Stimulated activated CD8-positive, alpha-beta memory T cell treated with anti-CD3 and anti-CD28 coated beads, Interleukin-4, amount 100 ng/mL, for 1 hour (primary cell): ENCODE measurements around the gene LUC7L3.
"Not testable (repeated sequence)": the region's sequence is repeated elsewhere in the genome, so short reads cannot be mapped to it uniquely, and the experiment has no call there.

Experiments used
- DNase-seq, 2 donors: peaks; one replicate each; pipeline ENCODE4 v3.0.0-alpha.2; 2020; ENCODE audit warnings: low read depth in 2 of 2, low spot score in 1 of 2

LUC7L3 gene

DNA sequence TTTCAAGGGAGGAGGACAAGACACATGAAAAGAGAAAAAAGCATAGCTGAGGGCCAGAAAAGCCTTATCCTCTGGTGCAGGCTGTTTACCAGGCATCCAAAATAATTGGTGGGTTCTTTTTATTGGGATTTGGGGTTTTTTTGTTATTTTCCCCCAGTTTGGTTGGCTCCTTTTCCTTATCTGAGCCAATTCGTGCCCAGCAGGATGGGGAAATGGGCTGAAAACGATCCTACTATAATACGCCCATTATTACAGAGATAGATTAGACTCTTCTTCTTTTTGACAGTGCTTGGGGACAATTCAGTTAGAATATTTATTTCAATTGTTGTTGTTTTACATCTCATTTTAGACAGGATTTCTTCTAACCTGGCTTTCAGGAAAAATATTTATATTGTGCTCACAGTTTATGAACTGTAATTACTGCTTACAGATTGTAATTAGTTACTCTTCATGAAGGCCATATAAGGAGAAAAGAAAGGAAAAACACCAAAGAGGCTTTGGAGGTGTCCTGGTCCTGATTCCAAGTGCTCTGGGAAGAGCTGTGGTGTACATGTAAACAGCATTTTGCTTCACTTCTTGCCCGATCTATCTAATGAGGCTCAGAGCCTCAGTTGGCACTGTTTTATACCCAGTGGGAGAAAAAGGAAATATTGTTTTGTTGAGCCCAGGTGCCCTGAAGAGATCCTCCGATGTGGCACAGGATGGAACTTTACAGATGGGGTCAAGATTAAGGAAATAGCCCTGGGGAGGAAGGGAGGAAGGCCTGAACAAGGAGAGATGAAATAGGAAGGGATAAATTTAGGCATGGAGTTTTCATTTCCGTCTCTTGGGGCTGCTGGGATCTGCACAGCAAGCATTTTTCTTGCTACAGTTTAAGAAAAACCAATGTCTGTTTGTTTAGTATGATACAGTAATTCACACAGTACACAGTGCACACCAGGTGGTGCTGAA lies 11.1 kb upstream of the LUC7L3 start:
- no peak for DNase-seq

DNA sequence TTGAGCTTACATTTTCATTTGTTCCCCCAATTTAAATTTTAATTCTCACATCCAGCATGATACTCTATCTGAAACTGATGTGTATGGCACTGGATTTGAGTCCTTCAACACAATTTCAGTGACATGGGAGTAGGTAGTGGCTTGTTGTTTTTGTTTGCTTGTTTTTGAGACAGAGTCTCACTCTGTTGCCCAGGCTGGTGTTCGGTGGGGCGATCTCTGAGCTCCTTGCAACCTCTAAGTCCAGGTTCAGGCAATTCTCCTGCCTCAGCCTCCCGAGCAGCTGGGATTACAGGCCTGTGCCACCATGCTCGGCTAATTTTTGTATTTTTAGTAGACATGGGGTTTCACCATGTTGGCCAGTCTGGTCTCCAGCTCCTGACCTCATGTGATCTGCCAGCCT lies 10.3 kb upstream of the LUC7L3 start:
- DNase-seq, result not testable (repeated sequence)

DNA sequence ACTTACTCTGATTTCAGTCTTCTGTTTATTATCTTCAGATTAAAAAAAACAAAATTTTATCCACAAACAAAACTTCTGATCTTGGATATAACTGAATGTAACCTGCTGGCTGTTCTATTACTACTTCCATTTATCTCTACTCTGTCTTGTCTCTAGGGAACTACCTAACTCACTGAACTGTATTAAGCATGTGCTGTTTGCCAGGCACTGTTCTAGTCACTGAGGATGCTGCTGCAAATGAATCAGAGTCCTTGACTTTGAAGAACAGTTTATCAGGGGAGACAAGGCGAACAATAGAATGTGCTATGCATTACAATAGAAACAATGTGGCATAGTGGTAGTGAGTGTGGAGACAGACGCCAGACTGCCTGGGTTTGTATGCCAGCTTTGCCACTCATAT lies 9.4 kb upstream of the LUC7L3 start:
- DNase-seq, result no peak

DNA sequence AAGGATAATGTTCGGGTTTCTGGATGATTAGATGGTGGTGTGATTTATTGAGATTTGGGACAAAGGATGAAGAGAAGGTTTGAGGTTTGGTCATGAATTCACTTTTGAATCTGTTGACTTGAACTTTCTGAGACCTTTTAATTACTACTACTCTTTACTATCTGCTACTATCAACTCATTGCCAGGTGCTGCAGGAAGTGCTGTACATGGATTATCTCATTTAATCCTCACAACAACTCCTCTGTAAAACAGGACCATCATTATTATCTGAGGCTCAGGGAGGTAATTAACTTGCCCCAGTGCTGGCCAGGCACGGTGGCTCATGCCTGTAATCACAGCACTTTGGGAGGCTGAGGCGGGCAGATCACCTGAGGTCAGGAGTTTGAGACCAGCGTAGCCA lies 8.8 kb upstream of the LUC7L3 start:
- DNase-seq, result no peak

DNA sequence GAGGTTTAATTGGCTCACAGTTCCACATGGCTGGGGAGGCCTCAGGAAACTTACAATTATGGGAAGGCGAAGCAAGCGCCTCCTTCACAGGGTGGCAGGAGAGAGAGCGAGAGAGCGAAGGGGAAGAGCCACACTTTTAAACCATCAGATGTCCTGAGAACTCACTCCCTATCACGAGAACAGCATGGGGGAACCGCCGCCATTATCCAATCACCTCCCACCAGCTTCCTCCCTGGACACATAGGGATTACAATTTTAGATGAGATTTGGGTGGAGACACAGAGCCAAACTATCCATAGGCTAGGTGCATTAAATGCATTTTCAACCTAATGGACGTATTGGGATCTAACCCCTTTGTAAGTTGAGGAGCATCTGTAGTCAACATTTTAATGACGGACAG lies 6.8 kb upstream of the LUC7L3 start:
- no peak for DNase-seq

DNA sequence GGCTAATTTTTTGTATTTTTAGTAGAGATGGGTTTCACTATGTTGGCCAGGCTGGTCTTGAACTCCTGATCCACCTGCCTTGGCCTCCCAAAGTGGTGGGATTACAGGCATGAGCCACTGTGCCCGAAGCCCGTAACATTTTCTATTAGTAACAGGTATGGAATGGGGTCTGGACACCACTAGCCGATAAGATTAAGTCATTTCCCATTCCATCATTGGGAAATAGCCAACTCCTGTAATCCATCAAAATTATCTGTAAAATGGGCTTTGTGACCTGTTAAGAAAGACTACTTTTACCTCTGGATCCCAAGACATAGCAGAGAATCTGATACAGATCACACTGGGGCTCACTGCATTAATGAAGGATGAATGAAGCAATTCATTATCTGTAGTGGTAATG lies 3.9 kb upstream of the LUC7L3 start:
- DNase-seq, result no peak

DNA sequence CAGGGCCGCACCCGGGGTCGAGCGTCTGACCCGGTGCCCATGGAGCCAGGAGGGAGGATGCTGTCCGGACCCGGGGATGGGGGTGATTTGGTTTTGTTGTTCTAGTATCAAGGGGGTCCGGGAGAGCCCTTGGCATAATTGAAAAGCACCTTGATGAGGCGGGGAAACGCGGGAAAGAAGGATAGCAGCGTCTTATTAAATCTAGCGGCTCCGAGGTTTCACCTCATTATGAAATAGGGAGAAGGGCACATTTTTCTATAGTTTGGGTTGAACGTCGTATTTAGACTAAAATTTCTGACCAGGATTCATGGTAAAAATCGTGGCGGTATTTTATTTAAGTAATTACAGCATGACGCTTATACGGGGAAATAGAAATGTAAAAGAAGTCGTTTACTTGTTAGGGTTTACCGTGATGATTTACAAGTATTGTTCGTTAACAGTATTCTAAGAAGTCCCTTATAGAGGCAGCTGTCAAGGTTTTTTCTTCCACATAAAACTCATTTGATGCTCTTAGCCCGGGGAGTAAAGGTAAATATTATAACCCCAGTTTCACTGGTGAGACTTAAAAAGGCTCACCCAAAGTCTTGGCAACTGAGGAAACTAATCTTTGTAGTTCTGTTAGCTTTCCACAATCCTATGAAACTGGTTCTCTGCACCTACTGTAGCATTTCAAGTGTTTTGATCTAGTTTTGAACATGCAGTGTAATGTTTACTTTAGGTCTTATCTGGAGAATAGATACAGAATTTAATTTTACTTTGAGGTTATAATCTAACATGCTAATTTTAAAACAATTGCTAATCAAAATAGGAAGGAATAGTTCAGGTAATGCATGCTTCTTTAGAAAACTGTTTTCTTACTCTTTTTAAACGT lies 756 bp downstream of the LUC7L3 start:
- no peak for DNase-seq

DNA sequence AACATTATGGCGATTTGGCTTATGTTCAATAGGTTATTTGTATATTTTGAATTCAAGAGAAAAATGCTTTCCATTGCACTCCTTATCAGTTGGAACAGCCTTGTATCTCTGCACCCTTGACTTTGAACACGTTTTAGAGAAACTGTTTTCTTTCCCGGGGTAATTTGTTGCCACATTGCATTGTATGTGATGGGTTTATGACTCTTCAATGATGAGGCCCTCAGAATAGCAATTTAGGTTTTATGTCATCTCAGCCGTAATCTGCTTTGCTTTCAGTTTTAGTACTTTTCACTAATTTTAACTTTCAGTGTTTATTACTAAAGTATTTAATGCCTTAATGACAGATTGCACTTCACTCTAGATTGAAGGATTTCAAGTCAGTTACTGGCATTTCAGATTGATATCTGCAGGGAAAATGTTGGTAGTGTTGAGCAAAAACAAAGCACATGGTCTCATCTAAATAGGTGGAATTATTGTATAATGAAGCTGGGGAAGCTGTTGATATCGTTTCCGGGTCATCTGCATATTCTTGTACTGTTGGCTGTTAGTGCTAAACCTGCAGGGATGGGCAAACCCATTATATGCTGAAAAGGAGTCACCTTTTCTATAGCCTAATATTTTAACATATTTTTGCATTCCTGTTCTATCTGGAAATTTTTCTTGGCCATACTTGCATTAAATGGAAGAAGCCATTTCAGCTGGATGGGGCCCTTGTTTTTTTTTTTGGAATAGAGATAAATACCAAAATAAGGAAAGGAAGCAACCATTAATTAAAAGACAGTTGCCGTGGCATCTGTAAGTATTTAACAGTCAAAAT lies 2.0 kb downstream of the LUC7L3 start:
- DNase-seq, result no peak

DNA sequence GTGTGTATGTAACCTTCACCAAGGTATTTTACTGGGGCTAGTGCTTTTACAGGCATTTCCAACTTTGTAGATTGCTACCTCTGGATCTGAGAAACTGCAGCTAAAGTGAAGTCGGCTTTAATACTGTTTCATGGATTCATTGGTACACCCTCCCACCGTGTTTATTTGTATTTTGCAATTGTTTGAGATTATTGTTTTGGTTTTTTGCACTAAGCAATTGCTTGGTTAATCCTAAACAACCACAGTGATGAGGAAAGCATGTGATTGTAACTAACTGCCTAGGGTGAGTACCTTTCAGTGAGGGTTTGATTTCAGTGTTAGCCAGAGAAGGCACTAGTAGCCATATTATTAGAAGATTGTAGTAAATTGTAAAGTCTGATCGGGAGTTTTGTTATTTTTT lies 3.3 kb downstream of the LUC7L3 start:
- no peak for DNase-seq

DNA sequence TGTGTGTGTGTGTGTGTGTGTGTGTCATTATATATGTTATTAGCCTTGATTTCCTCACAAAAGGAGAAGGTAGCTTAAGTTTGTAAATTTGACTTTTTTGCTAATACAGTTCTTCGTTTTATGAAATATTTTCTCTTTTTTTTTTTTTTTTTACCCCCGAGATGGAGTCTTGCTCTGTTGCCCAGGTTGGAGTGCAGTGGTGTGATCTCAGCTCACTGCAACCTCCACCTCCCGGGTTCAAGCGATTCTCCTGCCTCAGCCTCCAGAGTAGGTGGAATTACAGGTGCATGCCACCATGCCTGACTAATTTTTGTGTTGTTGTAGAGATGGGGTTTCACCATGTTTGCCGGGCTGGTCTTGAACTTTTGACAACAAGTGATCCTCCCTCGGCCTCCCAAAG lies 5.2 kb downstream of the LUC7L3 start:
- DNase-seq, result not testable (repeated sequence)

DNA sequence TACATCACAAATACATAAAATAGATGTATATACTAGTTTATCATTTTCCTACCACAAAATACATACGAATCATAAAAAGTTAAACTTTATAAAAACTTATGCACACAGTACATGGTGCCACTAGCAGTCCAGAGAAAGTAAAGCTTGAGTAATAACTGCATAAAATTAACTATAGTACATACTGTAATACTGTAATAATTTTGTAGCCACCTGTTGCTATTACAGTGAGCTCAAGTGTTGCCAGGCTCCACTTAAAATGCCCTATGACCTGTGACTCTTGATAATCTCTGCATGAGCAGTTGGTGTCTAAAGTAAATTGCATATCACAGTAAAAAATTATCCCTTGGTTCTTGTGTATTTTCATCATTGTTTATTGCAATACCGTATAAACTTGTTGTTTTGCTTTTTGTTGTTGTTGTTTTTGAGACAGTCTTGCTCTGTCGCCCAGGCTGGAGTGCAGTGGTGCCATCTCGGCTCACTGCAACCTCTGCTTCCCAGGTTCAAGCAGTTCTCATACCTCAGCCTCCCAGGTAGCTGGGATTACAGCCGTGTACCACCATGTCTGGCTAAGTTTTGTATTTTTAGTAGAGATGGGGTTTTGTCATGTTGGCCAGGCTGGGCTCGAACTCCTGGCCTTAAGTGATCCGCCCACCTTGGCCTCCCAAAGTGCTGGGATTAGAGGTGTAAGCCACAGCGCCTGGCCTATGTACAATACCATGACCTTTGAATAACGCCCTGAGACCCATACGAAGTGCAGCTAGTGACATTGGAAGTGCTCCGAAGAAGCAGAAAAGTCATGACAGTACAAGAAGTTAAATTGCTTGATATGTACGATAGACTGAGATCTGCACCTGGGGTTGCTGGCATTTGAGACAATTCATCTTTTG lies 6.6 kb downstream of the LUC7L3 start:
- no peak for DNase-seq

DNA sequence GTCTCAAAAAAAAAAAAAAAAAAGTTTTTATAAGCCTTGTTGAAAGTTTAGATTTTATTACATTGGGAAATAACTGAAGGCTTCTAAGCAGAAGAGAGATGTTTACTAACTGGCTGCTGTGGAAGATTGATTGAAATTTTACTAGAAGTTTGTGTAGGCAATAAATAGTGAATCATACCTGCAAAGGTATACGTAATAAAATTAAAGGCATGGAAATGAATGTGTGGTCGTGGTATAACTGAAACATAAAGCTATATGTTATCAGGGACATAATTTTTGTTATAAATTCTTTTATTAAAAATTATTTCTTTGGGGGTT lies 8.7 kb downstream of the LUC7L3 start:
- DNase-seq, result no peak

DNA sequence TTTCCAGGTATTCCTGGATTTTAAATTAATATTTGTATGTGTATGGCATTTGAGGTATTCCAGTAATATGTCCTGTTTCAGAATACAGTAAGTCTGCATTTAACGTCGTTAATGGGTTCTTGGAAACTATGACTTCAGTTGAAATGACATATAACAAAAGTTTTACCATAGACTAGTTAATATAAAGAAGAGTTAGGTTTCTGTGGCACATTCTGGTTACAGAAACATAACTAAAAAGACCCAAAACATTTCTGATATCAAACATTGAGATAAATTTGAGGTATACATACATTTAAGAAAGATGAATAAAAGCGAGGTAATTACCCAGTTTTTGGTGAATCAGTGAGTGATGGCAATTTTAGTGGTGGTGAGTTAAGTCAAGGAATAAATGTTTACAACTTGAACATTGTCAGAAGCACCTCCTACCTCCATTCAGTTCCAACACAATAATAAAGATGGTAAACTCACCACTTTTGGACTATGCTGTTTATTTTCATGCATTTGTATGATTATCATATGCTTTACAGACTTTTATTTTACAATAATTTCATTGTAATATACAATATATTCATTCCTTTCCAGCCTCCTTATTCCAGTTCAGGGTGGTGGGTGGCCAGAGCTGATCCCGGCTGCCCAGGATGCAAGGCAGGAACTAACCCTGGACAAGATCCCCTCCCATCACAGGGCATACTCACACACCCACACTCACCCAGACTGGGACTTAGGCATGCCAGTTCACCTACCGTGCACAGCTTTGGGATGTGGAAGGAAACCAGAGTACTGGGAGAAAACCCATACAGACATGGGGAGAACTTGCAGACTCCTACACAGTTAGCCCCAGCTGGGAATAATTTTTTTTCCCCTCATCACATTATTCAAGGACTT lies 9.7 kb downstream of the LUC7L3 start:
- no peak for DNase-seq

DNA sequence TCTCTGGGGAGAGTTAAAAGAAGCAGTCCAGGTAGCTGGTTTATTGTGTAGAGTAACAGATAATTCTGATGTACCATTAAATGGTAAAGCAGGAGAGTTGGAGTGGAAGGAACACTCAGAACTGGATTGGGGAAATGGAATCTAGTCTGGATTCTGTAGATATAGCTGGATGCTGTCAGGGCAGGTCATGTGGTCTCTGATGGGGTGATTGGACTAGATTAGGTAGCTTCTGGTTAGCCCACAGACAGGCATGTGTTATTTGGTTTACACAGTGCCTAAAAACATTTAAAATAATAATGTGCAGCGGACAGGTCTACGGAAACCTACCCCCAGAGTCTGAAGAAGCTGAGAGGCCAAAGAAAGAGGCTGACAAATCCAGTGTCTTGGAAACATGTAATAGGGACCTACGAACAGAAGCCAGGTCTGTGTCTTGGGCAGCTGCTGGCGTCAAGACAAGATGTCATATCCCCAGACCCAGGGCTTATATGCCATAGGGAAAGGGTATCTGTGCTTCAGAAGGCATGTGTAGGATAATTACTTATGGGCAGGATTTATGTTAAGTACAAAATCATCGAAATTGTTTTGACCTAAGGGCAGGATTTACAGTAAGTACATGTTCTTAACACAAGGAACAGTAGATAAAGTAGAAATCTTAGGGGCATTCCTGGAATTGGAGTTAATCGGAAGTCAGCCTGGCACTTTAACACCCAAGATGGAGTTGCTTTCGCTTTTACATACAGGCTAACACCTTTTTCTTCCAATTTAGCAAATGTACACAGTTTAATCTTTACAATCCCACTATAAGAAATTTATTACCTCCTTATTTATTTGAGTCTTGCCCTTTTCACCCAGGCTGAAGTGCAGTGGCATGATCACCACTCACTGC lies 12.4 kb downstream of the LUC7L3 start:
- no peak for DNase-seq

DNA sequence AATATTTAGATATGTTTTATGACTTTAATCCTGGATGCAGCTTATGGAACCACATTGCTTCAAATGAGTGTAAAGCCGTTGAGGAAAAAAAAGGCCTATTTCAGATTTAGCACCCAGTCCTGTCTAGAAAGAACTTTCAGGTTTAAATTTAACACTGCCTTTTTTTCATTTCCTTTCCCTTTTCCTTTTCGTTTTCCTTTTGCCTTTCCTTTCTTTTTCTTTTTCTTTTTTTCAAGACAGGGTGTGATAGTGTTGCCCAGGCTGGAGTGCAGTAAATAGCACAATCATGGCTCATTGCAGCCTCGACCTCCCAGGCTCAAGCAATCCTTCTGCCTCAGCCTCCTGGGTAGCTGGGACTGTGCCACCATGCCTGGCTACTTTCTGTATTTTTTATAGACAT lies 15.9 kb downstream of the LUC7L3 start:
- DNase-seq, result no peak

DNA sequence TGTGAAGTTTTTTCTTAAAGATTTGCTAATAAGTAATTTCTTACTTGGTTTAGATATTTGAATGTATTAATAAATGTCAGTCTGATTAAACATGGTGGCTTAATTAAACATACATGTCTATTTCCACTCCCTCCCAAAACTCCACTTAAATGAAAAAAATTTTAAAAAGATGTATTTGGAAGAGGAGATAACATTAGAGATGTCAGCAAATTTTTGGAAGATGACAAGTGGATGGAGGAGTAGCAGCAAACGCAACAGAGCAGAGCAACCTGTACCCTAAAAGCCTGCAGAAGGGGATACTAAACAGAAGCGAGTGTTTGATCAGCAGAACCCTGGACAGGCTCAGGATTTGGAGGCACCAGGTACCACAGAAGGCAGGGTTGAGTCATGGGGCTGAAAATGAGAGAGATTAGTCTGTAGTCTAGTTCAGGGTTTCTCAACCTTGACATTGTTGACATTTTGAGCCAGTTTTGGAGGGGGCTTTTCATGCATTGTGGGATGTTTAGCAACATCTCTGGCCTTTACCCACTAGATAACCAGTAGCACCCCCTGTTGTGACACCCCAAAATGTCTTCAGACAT lies 17.8 kb downstream of the LUC7L3 start:
- no peak for DNase-seq

DNA sequence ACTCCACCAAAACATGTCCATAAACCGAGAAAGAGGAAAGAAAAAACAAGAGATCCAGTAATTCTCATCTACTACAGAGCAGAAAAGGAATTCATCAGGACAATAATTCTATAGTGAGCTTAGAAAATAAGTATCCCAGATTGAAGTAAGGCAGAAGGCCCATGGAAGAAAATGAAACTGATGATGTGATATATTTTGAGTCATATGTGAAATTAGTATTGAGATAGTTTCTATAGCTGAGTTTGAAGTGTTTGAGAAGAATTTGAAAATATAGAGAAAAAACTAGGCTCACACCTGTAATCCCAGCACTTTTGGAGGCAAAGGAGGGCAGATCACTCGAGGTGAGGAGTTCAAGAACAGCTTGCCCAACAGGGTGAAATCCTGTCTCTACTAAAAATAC lies 19.7 kb downstream of the LUC7L3 start:
- no peak for DNase-seq

DNA sequence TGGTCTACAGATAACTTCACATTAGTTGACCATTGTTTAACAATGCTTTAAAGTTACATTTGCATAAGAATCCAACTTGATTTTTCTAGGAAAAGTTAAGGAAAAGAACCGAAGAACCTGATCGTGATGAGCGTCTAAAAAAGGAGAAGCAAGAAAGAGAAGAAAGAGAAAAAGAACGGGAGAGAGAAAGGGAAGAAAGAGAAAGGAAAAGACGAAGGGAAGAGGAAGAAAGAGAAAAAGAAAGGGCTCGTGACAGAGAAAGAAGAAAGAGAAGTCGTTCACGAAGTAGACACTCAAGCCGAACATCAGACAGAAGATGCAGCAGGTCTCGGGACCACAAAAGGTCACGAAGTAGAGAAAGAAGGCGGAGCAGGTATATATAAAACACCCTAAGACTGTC lies 26.2 kb downstream of the LUC7L3 start:
- DNase-seq, result no peak
